Liver (tissue), 9 donors: Measurements from ENCODE around the gene BCL7C. TPM values are rescaled to one million over a fixed set of nuclear protein-coding genes. Genes with fewer than 3 reads are reported as not detected.

Experiments
- DNase-seq: peaks from one replicate; pipeline ENCODE4 v3.0.0-alpha.2; 2017; ENCODE audit warnings: low spot score
- H3K27ac ChIP-seq, 2 donors: one replicate each; pipeline ENCODE4 v1.7.0; 2013; ENCODE audit warnings: inconsistent platforms in 2 of 2, low read length in 2 of 2, control low read depth in 1 of 2, low read depth in 1 of 2, mild to moderate bottlenecking in 1 of 2
- H3K27me3 ChIP-seq, 4 donors: one replicate each; pipeline versions ENCODE4 v1.6.1 to v1.7.0; 2013; ENCODE audit warnings: low read length in 3 of 4, inconsistent platforms in 1 of 4, mild to moderate bottlenecking in 1 of 4, moderate library complexity in 1 of 4; ENCODE audit not compliant: control insufficient read depth in 4 of 4, insufficient read depth in 4 of 4
- H3K36me3 ChIP-seq, 4 donors: one replicate each; pipeline versions ENCODE4 v1.6.1 to v1.7.0; 2013; ENCODE audit warnings: low read length in 3 of 4, mild to moderate bottlenecking in 3 of 4, low read depth in 1 of 4, moderate library complexity in 1 of 4; ENCODE audit not compliant: control insufficient read depth in 4 of 4, insufficient read depth in 3 of 4
- H3K4me1 ChIP-seq, 4 donors: one replicate each; pipeline versions ENCODE4 v1.6.1 to v1.7.0; 2013; ENCODE audit warnings: low read length in 3 of 4, mild to moderate bottlenecking in 3 of 4, moderate library complexity in 1 of 4; ENCODE audit not compliant: control insufficient read depth in 4 of 4, insufficient read depth in 4 of 4
- H3K4me3 ChIP-seq, 3 donors: one replicate each; pipeline versions ENCODE4 v1.6.1 to v1.7.0; 2013; ENCODE audit warnings: low read length in 3 of 3, control low read depth in 1 of 3, low read depth in 1 of 3, mild to moderate bottlenecking in 1 of 3
- H3K9ac ChIP-seq, 2 donors: one replicate each; pipeline ENCODE4 v1.7.0; 2013; ENCODE audit warnings: low read length in 2 of 2, mild to moderate bottlenecking in 2 of 2, moderate library complexity in 2 of 2, control low read depth in 1 of 2, low read depth in 1 of 2
- H3K9me3 ChIP-seq, 4 donors: one replicate each; pipeline versions ENCODE4 v1.6.1 to v1.7.0; 2013; ENCODE audit warnings: low read length in 3 of 4; ENCODE audit not compliant: control insufficient read depth in 4 of 4
- ATF3 ChIP-seq: IDR thresholded peaks from 2 replicates; pipeline ENCODE4 v1.6.1; 2016; ENCODE audit warnings: antibody characterized with exemption
- CTCF ChIP-seq: fragments of 150-350 bp; IDR thresholded peaks from 2 replicates; pipeline ENCODE4 v1.5.1; 2017; ENCODE audit warnings: improper control_type of control experiment, low read depth, low read length; ENCODE audit not compliant: missing input control
- EGR1 ChIP-seq, 2 donors: IDR thresholded peaks; 2 replicates each; pipeline ENCODE4 v1.6.1; 2016 to 2018; ENCODE audit warnings: antibody characterized with exemption in 2 of 2, low read depth in 2 of 2
- FOXA1 ChIP-seq: IDR thresholded peaks from 2 replicates; pipeline ENCODE4 v1.6.1; 2016; ENCODE audit warnings: antibody characterized with exemption
- FOXA2 ChIP-seq: IDR thresholded peaks from 2 replicates; pipeline ENCODE4 v1.6.1; 2016; ENCODE audit warnings: antibody characterized with exemption
- GABPA ChIP-seq, 2 donors: IDR thresholded peaks in 1 of 2; conservative IDR thresholded peaks in 1 of 2; 2 replicates each; pipeline ENCODE4 v1.6.1; 2016; ENCODE audit warnings: antibody characterized with exemption in 2 of 2, mild to moderate bottlenecking in 1 of 2, moderate library complexity in 1 of 2
- HNF4A ChIP-seq, 2 donors: conservative IDR thresholded peaks; 2 replicates each; pipeline ENCODE4 v1.6.1; 2016; ENCODE audit warnings: antibody characterized with exemption in 2 of 2, mild to moderate bottlenecking in 2 of 2
- HNF4G ChIP-seq: IDR thresholded peaks from 2 replicates; pipeline ENCODE4 v1.6.1; 2016; ENCODE audit warnings: antibody characterized with exemption
- JUND ChIP-seq, 2 donors: IDR thresholded peaks; 2 replicates each; pipeline ENCODE4 v1.6.1; 2016; ENCODE audit warnings: antibody characterized with exemption in 2 of 2
- MAX ChIP-seq: IDR thresholded peaks from 2 replicates; pipeline ENCODE4 v1.6.1; 2016; ENCODE audit warnings: antibody characterized with exemption
- NR2F2 ChIP-seq: IDR thresholded peaks from 2 replicates; pipeline ENCODE4 v1.6.1; 2016; ENCODE audit warnings: antibody characterized with exemption
- RAD21 ChIP-seq, 2 donors: IDR thresholded peaks; 2 replicates each; pipeline ENCODE4 v1.6.1; 2016; ENCODE audit warnings: antibody characterized with exemption in 2 of 2, mild to moderate bottlenecking in 2 of 2
- RXRA ChIP-seq, 2 donors: IDR thresholded peaks; 2 replicates each; pipeline ENCODE4 v1.6.1; 2017 to 2018; ENCODE audit warnings: antibody characterized with exemption in 2 of 2, mild to moderate bottlenecking in 1 of 2
- SP1 ChIP-seq: IDR thresholded peaks from 2 replicates; pipeline ENCODE4 v1.6.1; 2018; ENCODE audit warnings: antibody characterized with exemption, mild to moderate bottlenecking
- TAF1 ChIP-seq: conservative IDR thresholded peaks from 2 replicates; pipeline ENCODE4 v1.6.1; 2016; ENCODE audit warnings: antibody characterized with exemption, mild to moderate bottlenecking
- YY1 ChIP-seq: IDR thresholded peaks from 2 replicates; pipeline ENCODE4 v1.6.1; 2016; ENCODE audit warnings: antibody characterized with exemption, mild to moderate bottlenecking
- ZBTB33 ChIP-seq: IDR thresholded peaks from 2 replicates; pipeline ENCODE4 v1.6.1; 2016; ENCODE audit warnings: antibody characterized with exemption
- WGBS: extraction: QIAGEN DNeasy Blood & Tissue Kit; methylation state at CpG from one replicate; pipeline ENCODE4 v1.1.7; 2013; 5-methylcytosine and 5-hydroxymethylcytosine counted together
- polyA plus RNA-seq, 2 donors: library from polyadenylated mRNA; stranded (reverse) in 1 of 2; unstranded in 1 of 2; fragments of 200-250 nt in 1 of 2; fragments of >200 nt in 1 of 2; fragmentation: Nextera tagmentation in 1 of 2; extraction: Ambion mirVana in 1 of 2; gene quantifications; one replicate each; pipeline versions ENCODE4 v1.2.1 to v1.2.3, GENCODE V29; 2013 to 2015
- total RNA-seq, 2 donors: library from RNA; depleted of rRNA; stranded (reverse); fragments of >200 nt; gene quantifications; one replicate each; pipeline ENCODE4 v1.2.3, GENCODE V29; 2014
- TF ChIP-seq, protein P1 (sequence below): IDR thresholded peaks from 2 replicates; pipeline ENCODE4 v1.6.1; 2016; ENCODE audit warnings: antibody characterized with exemption, mild to moderate bottlenecking
- donor health status: healthy.
- donor health status: healthy.
- donor health status: healthy.
- donor health status: healthy.
- donor health status: healthy.

BCL7C gene
- total and polyA plus RNA-seq, 4 donors, result 3.4 to 7.1 (median 5.5) TPM

- DNase-seq, result no peak
- Histone ChIP-seq H3K9me3 (no peaks in the 10 kb centered on the region), H3K27me3 (no peaks in the 10 kb centered on the region), H3K4me3 (no peak overlapping the region), H3K27ac (no peak overlapping the region), H3K36me3 (no peaks in the 10 kb centered on the region), H3K9ac (no peak overlapping the region), H3K4me1 (peaks cover 0 to 15% (median 9%) of the 10 kb centered on the region in 4 donors)
- WGBS, result 93% methylated on average over 4 of the region's 4 CpGs
- no peak for TF ChIP-seq RXRA (IDR thresholded peaks at IDR 0.05)
- TF ChIP-seq FOXA1, result no peak
Measured at GRCh38 chr16:30842971-30843370, 50.9 kb downstream of the BCL7C start.

DNA sequence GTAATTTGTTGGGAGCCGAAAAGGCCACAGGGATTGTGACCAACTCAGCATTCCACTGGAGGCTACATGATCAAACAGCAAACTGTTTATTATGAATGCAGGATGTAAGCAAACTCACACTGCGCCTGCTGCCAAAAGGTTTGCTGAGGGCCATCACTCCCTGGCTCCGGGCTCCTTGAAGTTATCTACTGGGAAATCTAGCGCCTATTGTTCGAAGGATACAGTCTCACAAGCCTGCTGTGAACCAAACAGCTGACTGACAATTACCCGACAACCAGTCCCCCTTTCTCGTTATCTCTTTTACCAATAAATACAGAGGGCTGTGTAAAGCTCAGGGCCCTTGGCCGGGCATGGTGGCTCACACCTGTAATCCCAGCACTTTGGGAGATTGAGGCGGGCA lies 52.5 kb downstream of the BCL7C start:
- H3K9ac ChIP-seq, result no peak overlapping the region
- no peaks in the 10 kb centered on the region for H3K36me3 ChIP-seq
- H3K27me3 ChIP-seq, result no peaks in the 10 kb centered on the region
- DNase-seq, result no peak
- no peak overlapping the region for H3K4me3 ChIP-seq
- 94% methylated on average over 9 of the region's 9 CpGs for WGBS
- no peaks in the 10 kb centered on the region for H3K9me3 ChIP-seq
- H3K27ac ChIP-seq, result no peak overlapping the region
- peaks cover 0 to 15% (median 9%) of the 10 kb centered on the region in 4 donors for H3K4me1 ChIP-seq
- no peak for TF ChIP-seq HNF4A (conservative IDR thresholded peaks at IDR 0.05)
- no peak for TF ChIP-seq JUND (IDR thresholded peaks at IDR 0.05)
- TF ChIP-seq FOXA2, result no peak
- TF ChIP-seq CTCF, result no peak
- no peak for TF ChIP-seq MAX

DNA sequence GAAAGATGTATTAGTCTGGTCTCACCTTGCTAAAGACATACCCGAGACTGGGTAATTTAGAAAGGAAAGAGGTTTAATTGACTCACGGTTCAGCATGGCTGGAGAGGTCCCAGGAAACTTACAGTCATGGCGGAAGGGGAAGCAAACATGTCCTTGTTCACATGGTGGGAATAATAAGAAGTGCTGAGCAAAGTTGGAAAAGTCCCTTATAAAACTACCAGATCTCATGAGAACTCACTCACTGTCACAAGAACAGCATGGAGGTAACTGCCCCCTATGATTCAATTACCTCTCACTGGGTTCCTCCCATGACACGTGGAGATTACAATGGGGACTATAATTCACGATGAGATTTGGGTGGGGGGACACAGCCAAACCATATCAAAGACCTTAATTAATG lies 53.3 kb downstream of the BCL7C start:
- Histone ChIP-seq H3K4me1 (peaks cover 0 to 14% (median 9%) of the 10 kb centered on the region in 4 donors), H3K27ac (no peak overlapping the region), H3K36me3 (no peaks in the 10 kb centered on the region), H3K27me3 (no peaks in the 10 kb centered on the region), H3K9me3 (no peaks in the 10 kb centered on the region), H3K4me3 (no peak overlapping the region), H3K9ac (no peak overlapping the region)
- TF ChIP-seq HNF4G (no peak), JUND (IDR thresholded peaks at IDR 0.05) (no peak), ATF3 (no peak), RAD21 (IDR thresholded peaks at IDR 0.05) (no peak), FOXA2 (no peak), NR2F2 (no peak), YY1 (no peak), MAX (no peak), RXRA (IDR thresholded peaks at IDR 0.05) (no peak), GABPA (IDR thresholded peaks at IDR 0.05 in 1 of 2, conservative IDR thresholded peaks at IDR 0.05 in 1 of 2) (no peak), CTCF (no peak), SP1 (no peak), TAF1 (no peak), FOXA1 (no peak), HNF4A (conservative IDR thresholded peaks at IDR 0.05) (no peak), EGR1 (IDR thresholded peaks at IDR 0.05; ENCODE audit: low read depth in 2 of 2) (no peak), ZBTB33 (no peak)
- TF ChIP-seq, protein P1, sequence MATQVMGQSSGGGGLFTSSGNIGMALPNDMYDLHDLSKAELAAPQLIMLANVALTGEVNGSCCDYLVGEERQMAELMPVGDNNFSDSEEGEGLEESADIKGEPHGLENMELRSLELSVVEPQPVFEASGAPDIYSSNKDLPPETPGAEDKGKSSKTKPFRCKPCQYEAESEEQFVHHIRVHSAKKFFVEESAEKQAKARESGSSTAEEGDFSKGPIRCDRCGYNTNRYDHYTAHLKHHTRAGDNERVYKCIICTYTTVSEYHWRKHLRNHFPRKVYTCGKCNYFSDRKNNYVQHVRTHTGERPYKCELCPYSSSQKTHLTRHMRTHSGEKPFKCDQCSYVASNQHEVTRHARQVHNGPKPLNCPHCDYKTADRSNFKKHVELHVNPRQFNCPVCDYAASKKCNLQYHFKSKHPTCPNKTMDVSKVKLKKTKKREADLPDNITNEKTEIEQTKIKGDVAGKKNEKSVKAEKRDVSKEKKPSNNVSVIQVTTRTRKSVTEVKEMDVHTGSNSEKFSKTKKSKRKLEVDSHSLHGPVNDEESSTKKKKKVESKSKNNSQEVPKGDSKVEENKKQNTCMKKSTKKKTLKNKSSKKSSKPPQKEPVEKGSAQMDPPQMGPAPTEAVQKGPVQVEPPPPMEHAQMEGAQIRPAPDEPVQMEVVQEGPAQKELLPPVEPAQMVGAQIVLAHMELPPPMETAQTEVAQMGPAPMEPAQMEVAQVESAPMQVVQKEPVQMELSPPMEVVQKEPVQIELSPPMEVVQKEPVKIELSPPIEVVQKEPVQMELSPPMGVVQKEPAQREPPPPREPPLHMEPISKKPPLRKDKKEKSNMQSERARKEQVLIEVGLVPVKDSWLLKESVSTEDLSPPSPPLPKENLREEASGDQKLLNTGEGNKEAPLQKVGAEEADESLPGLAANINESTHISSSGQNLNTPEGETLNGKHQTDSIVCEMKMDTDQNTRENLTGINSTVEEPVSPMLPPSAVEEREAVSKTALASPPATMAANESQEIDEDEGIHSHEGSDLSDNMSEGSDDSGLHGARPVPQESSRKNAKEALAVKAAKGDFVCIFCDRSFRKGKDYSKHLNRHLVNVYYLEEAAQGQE, result no peak
- no peak for DNase-seq
- 91% methylated on average over 5 of the region's 5 CpGs for WGBS
